K562 (cell line): ENCODE measurements around the gene CD164L2. TPM values are rescaled to one million over a fixed set of nuclear protein-coding genes. Genes with fewer than 3 reads are reported as not detected.

Experiments
- CBX8 ChIP-seq: fragments of 200-600 bp; sonication (generic); IDR thresholded peaks from 2 replicates; pipeline ENCODE4 v1.6.1; 2012; ENCODE audit warnings: borderline replicate concordance, mixed run types, low read depth, mild to moderate bottlenecking, moderate library complexity, mixed read lengths, low read length, control low read depth, inconsistent platforms; ENCODE audit not compliant: poor library complexity, severe bottlenecking; ENCODE audit errors: extremely low read depth
- CHD4 ChIP-seq: fragments of 200-600 bp; sonication (generic); IDR thresholded peaks from 3 replicates; pipeline ENCODE4 v1.6.1; 2012; ENCODE audit warnings: low read depth, mild to moderate bottlenecking, mixed read lengths, low read length, inconsistent platforms; ENCODE audit not compliant: insufficient read depth, insufficient replicate concordance, poor library complexity, severe bottlenecking
- FOXK1 ChIP-seq: sonication (generic); formaldehyde crosslinking; IDR thresholded peaks from 2 replicates; pipeline ENCODE4 v1.8.0; 2022; ENCODE audit warnings: missing genetic modification reagents, mild to moderate bottlenecking, borderline replicate concordance
- MEF2D ChIP-seq: conservative IDR thresholded peaks from 2 replicates; pipeline ENCODE4 v1.6.1; 2016; ENCODE audit warnings: low read depth, missing genetic modification characterization, missing compliant biosample characterization
- PHF8 ChIP-seq: fragments of 200-600 bp; sonication (generic); IDR thresholded peaks from 2 replicates; pipeline ENCODE4 v1.6.1; 2012; ENCODE audit warnings: mixed run types, mild to moderate bottlenecking, inconsistent platforms, low read length, moderate library complexity, borderline replicate concordance
- PYGO2 ChIP-seq: fragments of 450-650 bp; IDR thresholded peaks from 2 replicates; pipeline ENCODE4 v1.6.1; 2016; ENCODE audit warnings: mild to moderate bottlenecking, missing genetic modification characterization, moderate library complexity, missing compliant biosample characterization
- SMAD4 ChIP-seq: fragments of 250-450 bp; sonication (Bioruptor Pico); conservative IDR thresholded peaks from 2 replicates; pipeline ENCODE4 v1.8.0; 2021; ENCODE audit warnings: inconsistent platforms, mild to moderate bottlenecking, moderate library complexity
- SRSF7 ChIP-seq: fragments of 200-400 bp; formaldehyde crosslinking; optimal IDR thresholded peaks from 2 replicates; pipeline ENCODE3; 2017; ENCODE audit warnings: mild to moderate bottlenecking, low read depth, low read length
- TARDBP ChIP-seq: fragments of 450-650 bp; IDR thresholded peaks from 2 replicates; pipeline ENCODE4 v1.6.1; 2016
- TCF7 ChIP-seq: sonication (generic); IDR thresholded peaks from 2 replicates; pipeline ENCODE4 v1.6.1; 2016; ENCODE audit warnings: antibody characterized with exemption, borderline replicate concordance
- ZBTB5 ChIP-seq: fragments of 450-650 bp; IDR thresholded peaks from 2 replicates; pipeline ENCODE4 v1.6.1; 2017; ENCODE audit warnings: antibody characterized with exemption
- ZNF143 ChIP-seq: sonication (generic); formaldehyde crosslinking; IDR thresholded peaks from 2 replicates; pipeline ENCODE4 v1.9.0; 2022; ENCODE audit warnings: mild to moderate bottlenecking, missing genetic modification reagents
- ZNF212 ChIP-seq: fragments of 450-650 bp; formaldehyde crosslinking; IDR thresholded peaks from 2 replicates; pipeline ENCODE4 v1.4.0; 2020; ENCODE audit warnings: mild to moderate bottlenecking
- ZNF232 ChIP-seq: sonication (generic); formaldehyde crosslinking; IDR thresholded peaks from 2 replicates; pipeline ENCODE4 v1.8.0; 2022; ENCODE audit warnings: mild to moderate bottlenecking, missing genetic modification reagents
- polyA plus RNA-seq, 8 experiments: library from polyadenylated mRNA; depleted of rRNA in 4 of 8; stranded (reverse) in 5 of 8; unstranded in 3 of 8; fragments of >200 nt; fragmentation: Nextera tagmentation in 2 of 8; fragmentation: Illumina TruSeq in 1 of 8; extraction: Ambion mirVana in 2 of 8; extraction: Trizol in 1 of 8; gene quantifications; 2 replicates each; pipeline versions ENCODE4 v1.2.1 to v1.2.3, GENCODE V29; 2011 to 2014; ENCODE audit warnings: inconsistent platforms in 1 of 8, missing spikeins in 1 of 8
- total RNA-seq, 7 experiments: library from RNA; depleted of rRNA in 6 of 7; stranded (reverse); fragments of >200 nt in 6 of 7; fragmentation: Illumina TruSeq in 2 of 7; extraction: Trizol in 2 of 7; gene quantifications; 2 replicates each; pipeline versions ENCODE4 v1.2.1 to v1.2.3, GENCODE V29; 2011 to 2021; ENCODE audit warnings: low replicate concordance in 1 of 7
- TF ChIP-seq, protein P1 (sequence below): sonication (generic); formaldehyde crosslinking; IDR thresholded peaks from 2 replicates; pipeline ENCODE4 v1.8.1; 2022; ENCODE audit warnings: missing genetic modification reagents
- TF ChIP-seq, protein P2 (sequence below): fragments of 200-800 bp; sonication (Bioruptor generic); IDR thresholded peaks from 2 replicates; pipeline ENCODE4 v1.6.1; 2017; ENCODE audit warnings: missing genetic modification characterization, missing compliant biosample characterization
- TF ChIP-seq, protein P3 (sequence below): sonication (generic); formaldehyde crosslinking; IDR thresholded peaks from 2 replicates; pipeline ENCODE4 v1.8.0; 2023; ENCODE audit warnings: mild to moderate bottlenecking, missing genetic modification reagents
- TF ChIP-seq, protein P4 (sequence below): sonication (generic); formaldehyde crosslinking; IDR thresholded peaks from 2 replicates; pipeline ENCODE4 v1.8.0; 2022; ENCODE audit warnings: missing genetic modification reagents, mild to moderate bottlenecking, borderline replicate concordance

CD164L2 gene
- total and polyA plus RNA-seq, 9 of the 15 experiments (the other 6 are each of a cell fraction or from before 2014, with no cell fraction given): 0.08 to 0.92 (median 0.38) TPM; not detected in 1

- TF ChIP-seq, protein P1, sequence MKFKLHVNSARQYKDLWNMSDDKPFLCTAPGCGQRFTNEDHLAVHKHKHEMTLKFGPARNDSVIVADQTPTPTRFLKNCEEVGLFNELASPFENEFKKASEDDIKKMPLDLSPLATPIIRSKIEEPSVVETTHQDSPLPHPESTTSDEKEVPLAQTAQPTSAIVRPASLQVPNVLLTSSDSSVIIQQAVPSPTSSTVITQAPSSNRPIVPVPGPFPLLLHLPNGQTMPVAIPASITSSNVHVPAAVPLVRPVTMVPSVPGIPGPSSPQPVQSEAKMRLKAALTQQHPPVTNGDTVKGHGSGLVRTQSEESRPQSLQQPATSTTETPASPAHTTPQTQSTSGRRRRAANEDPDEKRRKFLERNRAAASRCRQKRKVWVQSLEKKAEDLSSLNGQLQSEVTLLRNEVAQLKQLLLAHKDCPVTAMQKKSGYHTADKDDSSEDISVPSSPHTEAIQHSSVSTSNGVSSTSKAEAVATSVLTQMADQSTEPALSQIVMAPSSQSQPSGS (CRISPR knock-in tag): peak; percentile 66; the same call in 1 of the 2 replicates
- no peak for TF ChIP-seq CHD4
- TF ChIP-seq MEF2D: no peak
- no peak for TF ChIP-seq FOXK1 (CRISPR knock-in tag)
- TF ChIP-seq ZNF232: no peak
- TF ChIP-seq, protein P2, sequence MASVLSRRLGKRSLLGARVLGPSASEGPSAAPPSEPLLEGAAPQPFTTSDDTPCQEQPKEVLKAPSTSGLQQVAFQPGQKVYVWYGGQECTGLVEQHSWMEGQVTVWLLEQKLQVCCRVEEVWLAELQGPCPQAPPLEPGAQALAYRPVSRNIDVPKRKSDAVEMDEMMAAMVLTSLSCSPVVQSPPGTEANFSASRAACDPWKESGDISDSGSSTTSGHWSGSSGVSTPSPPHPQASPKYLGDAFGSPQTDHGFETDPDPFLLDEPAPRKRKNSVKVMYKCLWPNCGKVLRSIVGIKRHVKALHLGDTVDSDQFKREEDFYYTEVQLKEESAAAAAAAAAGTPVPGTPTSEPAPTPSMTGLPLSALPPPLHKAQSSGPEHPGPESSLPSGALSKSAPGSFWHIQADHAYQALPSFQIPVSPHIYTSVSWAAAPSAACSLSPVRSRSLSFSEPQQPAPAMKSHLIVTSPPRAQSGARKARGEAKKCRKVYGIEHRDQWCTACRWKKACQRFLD (CRISPR knock-in tag): no peak
- TF ChIP-seq SRSF7: no peak
- peak; percentile 68 for TF ChIP-seq SMAD4
- TF ChIP-seq, protein P3, sequence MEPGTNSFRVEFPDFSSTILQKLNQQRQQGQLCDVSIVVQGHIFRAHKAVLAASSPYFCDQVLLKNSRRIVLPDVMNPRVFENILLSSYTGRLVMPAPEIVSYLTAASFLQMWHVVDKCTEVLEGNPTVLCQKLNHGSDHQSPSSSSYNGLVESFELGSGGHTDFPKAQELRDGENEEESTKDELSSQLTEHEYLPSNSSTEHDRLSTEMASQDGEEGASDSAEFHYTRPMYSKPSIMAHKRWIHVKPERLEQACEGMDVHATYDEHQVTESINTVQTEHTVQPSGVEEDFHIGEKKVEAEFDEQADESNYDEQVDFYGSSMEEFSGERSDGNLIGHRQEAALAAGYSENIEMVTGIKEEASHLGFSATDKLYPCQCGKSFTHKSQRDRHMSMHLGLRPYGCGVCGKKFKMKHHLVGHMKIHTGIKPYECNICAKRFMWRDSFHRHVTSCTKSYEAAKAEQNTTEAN (CRISPR knock-in tag): no peak
- TF ChIP-seq ZBTB5: no peak
- TF ChIP-seq TARDBP: 0 out of 2 replicates have a peak, but pooled peaks have one; percentile 23
- TF ChIP-seq ZNF143: no peak
- no peak for TF ChIP-seq PYGO2 (tag)
- no peak for TF ChIP-seq CBX8
- TF ChIP-seq ZNF212: no peak
- peak; percentile 19; the same call in 1 of the 2 replicates for TF ChIP-seq TCF7
- TF ChIP-seq, protein P4, sequence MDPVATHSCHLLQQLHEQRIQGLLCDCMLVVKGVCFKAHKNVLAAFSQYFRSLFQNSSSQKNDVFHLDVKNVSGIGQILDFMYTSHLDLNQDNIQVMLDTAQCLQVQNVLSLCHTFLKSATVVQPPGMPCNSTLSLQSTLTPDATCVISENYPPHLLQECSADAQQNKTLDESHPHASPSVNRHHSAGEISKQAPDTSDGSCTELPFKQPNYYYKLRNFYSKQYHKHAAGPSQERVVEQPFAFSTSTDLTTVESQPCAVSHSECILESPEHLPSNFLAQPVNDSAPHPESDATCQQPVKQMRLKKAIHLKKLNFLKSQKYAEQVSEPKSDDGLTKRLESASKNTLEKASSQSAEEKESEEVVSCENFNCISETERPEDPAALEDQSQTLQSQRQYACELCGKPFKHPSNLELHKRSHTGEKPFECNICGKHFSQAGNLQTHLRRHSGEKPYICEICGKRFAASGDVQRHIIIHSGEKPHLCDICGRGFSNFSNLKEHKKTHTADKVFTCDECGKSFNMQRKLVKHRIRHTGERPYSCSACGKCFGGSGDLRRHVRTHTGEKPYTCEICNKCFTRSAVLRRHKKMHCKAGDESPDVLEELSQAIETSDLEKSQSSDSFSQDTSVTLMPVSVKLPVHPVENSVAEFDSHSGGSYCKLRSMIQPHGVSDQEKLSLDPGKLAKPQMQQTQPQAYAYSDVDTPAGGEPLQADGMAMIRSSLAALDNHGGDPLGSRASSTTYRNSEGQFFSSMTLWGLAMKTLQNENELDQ: no peak
- TF ChIP-seq PHF8: peak; percentile 85; the same call in 1 of the 2 replicates
Observed at GRCh38 chr1:27392096-27392777, 9.1 kb upstream of the CD164L2 start, which contains the start of gene GPR3 (continued).
